Mesenteric fat pad (tissue), 1 donor: ENCODE data around the gene TK1. TPM values are rescaled to one million over a fixed set of nuclear protein-coding genes. Genes with fewer than 3 reads are reported as not detected.

Experiments
- DNase-seq: peaks from one replicate; pipeline ENCODE4 v3.0.0-alpha.2; 2020; ENCODE audit warnings: low spot score
- total RNA-seq: library from RNA; stranded (reverse); fragmentation: NEBNext Ultra II Directional; extraction: Animal tissue kit (Norgen Biotek cat#: 25700); gene quantifications from one replicate; pipeline ENCODE4 v1.2.1, GENCODE V29; 2021
- donor health status: DM: yes; HTN: yes; CAD: no.

The TK1 gene
- total RNA-seq, 1 donor from 2014 or later = 1.1 TPM

DNA sequence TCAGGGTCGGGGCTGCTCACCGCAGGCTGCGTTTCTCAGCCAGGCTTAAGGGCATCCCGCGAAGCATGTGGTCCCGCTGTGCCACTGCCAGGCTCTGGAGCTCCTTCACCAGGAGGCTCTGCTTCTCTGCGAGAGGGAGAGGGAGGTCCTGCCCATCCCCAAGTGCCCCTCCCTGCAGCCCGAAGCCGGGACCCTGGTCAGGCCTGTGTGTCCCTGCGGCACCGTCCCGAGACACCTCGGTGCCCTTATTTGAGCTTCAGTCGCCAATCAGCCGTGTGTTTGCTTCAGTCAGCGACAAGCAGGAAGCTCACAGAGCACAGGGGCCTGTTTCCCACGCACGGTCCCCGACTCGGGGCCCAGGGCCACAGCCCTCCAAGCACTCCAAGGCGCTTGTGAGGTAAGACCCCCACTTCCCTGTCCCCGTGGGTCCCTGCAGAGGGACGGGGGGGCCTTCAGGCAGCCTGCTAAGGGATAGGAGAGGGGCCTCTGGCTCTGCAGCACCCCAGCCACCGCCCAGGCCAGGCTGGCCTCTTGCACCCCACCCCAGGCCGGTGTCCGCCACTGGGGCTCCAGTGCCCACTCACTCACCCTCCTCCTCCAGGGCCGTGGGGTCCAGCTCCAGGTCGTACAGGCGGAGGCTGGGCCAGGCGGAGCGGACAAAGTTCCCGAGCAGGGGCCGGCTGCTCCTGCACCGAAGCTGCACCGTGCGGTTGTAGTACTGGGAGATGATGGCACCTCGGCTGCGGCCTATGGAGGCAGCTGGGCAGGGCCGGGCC lies 61.5 kb downstream of the TK1 start:
- DNase-seq = no peak

DNA sequence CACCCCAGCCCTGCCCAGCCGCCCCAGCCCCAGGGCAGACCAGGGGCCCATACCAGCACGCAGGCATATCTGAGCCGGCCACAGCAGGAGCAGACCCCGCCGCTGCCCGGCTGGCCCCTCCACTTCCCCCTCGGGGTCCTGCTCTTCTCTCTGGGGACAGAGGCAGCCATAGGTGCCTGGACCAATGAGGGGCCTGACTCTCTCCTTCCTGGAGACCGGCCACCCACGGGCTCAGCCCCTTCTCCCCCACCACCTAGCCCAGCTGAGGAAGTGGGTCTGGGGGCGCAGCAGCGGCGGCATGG lies 62.1 kb downstream of the TK1 start:
- DNase-seq = no peak

Other genes with a start within 250 kb of the TK1 start
- gene TNRC6C, start 228.3 kb downstream of the TK1 start, total RNA-seq = 24.7 TPM
- 117 TPM for gene TMC6, start 58.3 kb downstream of the TK1 start, total RNA-seq
- gene TMC8, start 56.3 kb downstream of the TK1 start, total RNA-seq = 8.4 TPM
- gene C17orf99, start 40.7 kb downstream of the TK1 start, total RNA-seq = not detected
- 93.5 TPM for gene SYNGR2, start 18.5 kb downstream of the TK1 start, total RNA-seq
- 19.7 TPM for gene AFMID, start 310 bp upstream of the TK1 start, total RNA-seq
- gene BIRC5, start 27.2 kb upstream of the TK1 start, total RNA-seq = not detected
- gene TMEM235, start 44.6 kb upstream of the TK1 start, total RNA-seq = not detected
- gene SOCS3, start 173.0 kb upstream of the TK1 start, total RNA-seq = 491 TPM
- gene PGS1, start 191.6 kb upstream of the TK1 start, total RNA-seq = 64.0 TPM